Subcutaneous adipose tissue (tissue), 4 donors: ENCODE results near the gene CYP2B6. TPM values are rescaled to one million over a fixed set of nuclear protein-coding genes. Genes with fewer than 3 reads are reported as not detected.

ENCODE experiments used
- total RNA-seq, 4 donors: library from RNA; depleted of rRNA; stranded (reverse); fragments of >200 nt; gene quantifications; one replicate each; pipeline ENCODE4 v1.1.0, GENCODE V29; 2016
- TF ChIP-seq, protein P1 (sequence below): fragments of 450-650 bp; IDR thresholded peaks from one replicate; pipeline ENCODE4 v1.5.1; 2016; ENCODE audit warnings: low read depth, mild to moderate bottlenecking, control low read depth, antibody characterized with exemption, moderate library complexity

CYP2B6 gene
- total RNA-seq, 4 donors from 2014 or later = not detected

DNA sequence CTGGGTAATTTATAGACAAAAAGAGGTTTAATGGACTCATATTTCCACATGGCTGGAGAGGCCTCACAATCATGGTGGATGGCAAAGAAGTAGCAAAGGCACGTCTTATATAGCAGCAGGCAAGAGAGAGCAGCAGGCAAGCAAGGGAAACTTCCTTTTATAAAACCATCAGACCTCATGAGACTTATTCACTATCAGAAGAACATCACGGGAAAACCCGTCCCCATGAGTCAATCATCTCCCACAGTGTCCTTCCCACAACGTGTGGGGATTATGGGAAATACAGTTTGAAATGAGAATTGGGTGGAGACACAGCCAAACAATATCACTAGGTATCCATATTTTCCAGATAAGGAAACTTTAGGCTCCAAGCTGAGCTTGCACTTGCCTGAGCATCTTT lies 9.5 kb upstream of the CYP2B6 start:
- TF ChIP-seq, protein P1, sequence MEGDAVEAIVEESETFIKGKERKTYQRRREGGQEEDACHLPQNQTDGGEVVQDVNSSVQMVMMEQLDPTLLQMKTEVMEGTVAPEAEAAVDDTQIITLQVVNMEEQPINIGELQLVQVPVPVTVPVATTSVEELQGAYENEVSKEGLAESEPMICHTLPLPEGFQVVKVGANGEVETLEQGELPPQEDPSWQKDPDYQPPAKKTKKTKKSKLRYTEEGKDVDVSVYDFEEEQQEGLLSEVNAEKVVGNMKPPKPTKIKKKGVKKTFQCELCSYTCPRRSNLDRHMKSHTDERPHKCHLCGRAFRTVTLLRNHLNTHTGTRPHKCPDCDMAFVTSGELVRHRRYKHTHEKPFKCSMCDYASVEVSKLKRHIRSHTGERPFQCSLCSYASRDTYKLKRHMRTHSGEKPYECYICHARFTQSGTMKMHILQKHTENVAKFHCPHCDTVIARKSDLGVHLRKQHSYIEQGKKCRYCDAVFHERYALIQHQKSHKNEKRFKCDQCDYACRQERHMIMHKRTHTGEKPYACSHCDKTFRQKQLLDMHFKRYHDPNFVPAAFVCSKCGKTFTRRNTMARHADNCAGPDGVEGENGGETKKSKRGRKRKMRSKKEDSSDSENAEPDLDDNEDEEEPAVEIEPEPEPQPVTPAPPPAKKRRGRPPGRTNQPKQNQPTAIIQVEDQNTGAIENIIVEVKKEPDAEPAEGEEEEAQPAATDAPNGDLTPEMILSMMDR = no peak

DNA sequence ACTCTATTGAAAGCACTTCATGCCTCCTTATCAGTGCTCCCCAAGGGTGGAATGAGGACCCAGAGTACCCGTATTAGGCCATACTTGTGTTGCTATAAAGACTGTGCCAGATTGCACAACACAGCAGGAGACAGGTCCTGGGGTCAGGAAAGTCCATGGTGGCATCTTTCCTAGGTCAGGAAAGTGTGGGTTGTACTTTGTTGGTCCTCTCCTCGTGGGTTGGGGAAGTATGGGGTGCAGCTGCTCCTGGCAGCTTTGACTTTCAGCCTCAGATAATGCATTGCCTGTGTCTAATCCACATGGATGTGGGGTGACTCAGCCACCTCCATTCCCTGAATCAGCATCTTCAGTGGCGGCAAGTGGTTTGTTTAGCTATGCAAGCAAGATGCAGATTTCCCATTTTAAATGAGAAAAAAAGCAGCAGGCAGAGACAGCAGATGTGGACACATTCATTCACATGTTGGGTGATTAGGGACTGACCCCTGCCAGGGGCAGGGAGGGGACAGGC lies 8.4 kb upstream of the CYP2B6 start:
- TF ChIP-seq, protein P1 = no peak

DNA sequence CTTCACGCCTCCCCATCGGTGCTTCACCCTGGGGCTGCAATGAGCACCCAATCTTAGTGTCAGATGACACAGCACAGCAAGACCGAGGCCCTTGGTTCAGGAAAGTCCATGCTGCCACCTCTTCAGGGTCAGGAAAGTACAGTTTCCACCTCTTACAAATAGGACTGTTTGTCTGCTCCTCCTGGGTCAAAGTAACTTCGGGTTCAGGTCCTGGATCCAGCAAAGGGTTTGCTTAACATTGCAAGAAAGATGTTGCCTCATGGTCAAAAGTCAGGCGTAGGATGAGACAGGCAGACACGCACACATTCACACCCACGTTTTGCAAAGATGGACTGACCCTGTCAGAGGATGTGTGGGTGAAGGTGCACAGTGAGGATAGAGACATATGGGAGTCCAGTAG lies 1.6 kb upstream of the CYP2B6 start:
- TF ChIP-seq, protein P1 = no peak

DNA sequence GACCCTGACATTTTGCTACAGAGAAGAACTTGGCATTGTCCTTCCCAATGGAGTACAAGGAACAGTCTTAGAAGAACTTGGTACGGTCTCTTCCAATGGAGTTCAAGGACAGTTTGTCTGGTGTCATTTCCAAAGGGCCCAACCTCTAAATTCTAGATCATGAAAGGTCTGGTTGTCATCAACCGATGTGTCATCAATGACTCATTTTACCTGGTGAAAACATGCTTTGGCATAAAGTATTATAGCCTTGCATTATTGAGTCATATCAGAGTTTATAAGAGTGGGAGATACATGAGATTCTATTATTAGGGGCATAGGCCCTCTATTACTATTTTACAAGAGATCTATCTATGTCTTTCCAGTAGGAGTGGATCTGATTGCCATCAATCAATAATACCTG lies 4.3 kb downstream of the CYP2B6 start:
- TF ChIP-seq, protein P1 = no peak

DNA sequence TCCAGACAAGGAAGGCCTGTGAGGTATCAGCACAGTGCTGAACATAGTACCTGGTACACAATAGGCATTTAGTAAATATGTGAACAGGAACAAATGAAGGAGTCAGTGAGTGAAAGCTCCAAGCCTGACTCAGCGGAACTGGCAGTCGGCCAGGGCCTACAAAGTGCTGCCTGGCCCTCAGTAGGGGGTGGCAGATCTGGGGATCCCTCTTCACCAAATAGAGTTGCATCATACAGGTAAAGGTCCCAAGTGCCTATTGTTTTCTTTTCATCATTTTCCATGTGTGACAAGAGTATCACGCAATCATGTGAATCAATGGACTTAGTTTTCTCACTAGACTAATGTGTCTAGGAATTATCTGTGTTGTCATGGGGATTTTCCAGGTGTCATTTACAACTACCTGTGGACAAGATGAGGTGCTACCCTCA lies 9.2 kb downstream of the CYP2B6 start:
- TF ChIP-seq, protein P1 = no peak

DNA sequence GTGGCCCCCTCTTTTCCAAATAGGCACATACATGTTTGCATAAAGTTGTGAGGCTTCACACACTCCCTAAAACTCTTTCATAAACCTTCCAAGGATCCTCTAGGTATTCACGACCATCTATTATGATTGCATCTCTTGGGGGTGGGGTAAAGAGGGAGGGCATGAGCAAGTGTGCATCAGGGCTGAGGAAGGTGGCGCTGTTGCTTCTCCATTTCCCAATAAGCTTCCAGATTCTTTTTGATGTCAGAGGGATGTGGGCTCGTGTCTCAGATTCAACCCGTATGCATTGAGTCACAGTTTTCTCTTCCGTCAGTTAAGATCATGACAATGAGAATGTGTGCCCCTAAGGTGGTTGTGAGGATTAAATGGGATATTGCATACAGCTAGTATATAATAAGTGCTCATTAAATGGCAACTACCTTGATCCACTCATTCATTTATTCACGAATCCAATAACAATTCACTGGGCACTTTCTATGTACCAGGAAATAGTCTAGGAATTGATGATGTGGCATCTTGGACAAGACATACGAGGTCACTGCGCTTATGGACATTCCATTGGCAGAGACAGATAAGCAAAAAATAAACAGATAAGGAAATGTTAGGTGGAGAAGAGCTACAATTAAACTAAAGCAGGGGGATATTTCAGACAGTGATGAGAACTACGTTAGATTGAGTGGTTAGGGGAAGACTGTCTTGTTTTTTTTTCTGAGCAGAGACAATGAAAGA lies 10.3 kb downstream of the CYP2B6 start:
- TF ChIP-seq, protein P1 = no peak

DNA sequence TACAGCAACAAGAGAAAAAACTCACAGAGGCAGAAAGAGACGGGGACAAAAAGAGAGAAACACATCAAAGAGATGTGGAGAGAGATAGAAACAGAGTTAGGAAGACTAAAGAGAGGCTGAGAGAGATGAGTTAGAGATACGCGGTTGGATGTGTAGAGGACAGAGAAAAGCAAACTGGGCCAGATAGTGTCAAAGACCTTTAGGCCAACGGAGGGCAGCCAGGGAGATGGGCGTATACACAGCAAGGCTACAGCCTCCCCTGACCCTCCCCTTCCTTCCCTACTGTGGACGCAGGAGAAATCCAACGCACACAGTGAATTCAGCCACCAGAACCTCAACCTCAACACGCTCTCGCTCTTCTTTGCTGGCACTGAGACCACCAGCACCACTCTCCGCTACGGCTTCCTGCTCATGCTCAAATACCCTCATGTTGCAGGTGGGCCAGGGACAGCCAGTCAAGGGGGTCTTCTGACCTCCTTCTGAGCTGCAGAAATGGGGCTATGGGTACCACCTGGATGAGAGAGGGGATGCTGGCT lies 18.7 kb downstream of the CYP2B6 start:
- TF ChIP-seq, protein P1 = no peak
